ENCODE measurements around the gene HEPN1.
A peak's percentile ranks its signal among the peaks of the same experiment; 100 is the strongest.
"Not testable (repeated sequence)": the region's sequence is repeated elsewhere in the genome, so short reads cannot be mapped to it uniquely, and the experiment has no call there.

The HEPN1 gene

GRCh38 chr11:124944565-124944964 lies 25.5 kb downstream of the HEPN1 start:
- no peak for DNase-seq

- DNase-seq: no peak
Measured at GRCh38 chr11:124945826-124946225, 26.8 kb downstream of the HEPN1 start.

GRCh38 chr11:124946735-124947141 lies 27.7 kb downstream of the HEPN1 start:
- DNase-seq: no peak

GRCh38 chr11:124950601-124951330 lies 31.7 kb downstream of the HEPN1 start:
- no peak for DNase-seq

GRCh38 chr11:124951341-124951740 lies 32.3 kb downstream of the HEPN1 start:
- DNase-seq: no peak

- DNase-seq: peak; percentile 94
Measured at GRCh38 chr11:124953753-124954589, 34.9 kb downstream of the HEPN1 start, which contains the start of gene CCDC15. CCDC15 (plus strand) TSS chr11:124954202; CDS start chr11:124954733, 531 bp downstream.

- no peak for DNase-seq
Measured at GRCh38 chr11:124954590-124954955, 35.5 kb downstream of the HEPN1 start.

GRCh38 chr11:124955035-124955434 lies 36.0 kb downstream of the HEPN1 start:
- DNase-seq: no peak

- no peak for DNase-seq
Measured at GRCh38 chr11:124961972-124962609, 43.0 kb downstream of the HEPN1 start.

- DNase-seq: not testable (repeated sequence)
Measured at GRCh38 chr11:124968197-124968596, 49.1 kb downstream of the HEPN1 start.

Data from stimulated activated CD4-positive, alpha-beta T cell treated with anti-CD3 and anti-CD28 coated beads, Interleukin-12 subunit alpha, Interleukin-12 subunit beta, amount 100 ng/mL, for 4 hours (primary cell).